Measurements from ENCODE around the gene RBP5.

- TF ChIP-seq GATA2 (IDR thresholded peaks at IDR 0.05; ENCODE audit: low read depth, low read length) = no peak
- no peak for TF ChIP-seq GATA3 (IDR thresholded peaks at IDR 0.05; ENCODE audit: low read depth, low read length)
Measured at GRCh38 chr12:7158781-7159609, 30.3 kb upstream of the RBP5 start.

Data from SH-SY5Y (cell line).